ENCODE measurements around the gene ZNF385B. TPM values are rescaled to one million over a fixed set of nuclear protein-coding genes. Genes with fewer than 3 reads are reported as not detected.

The ZNF385B gene
- total and polyA plus RNA-seq, 9 of the 15 experiments (the other 6 are each of a cell fraction or from before 2014, with no cell fraction given), result 0.50 TPM; not detected in 8

DNA sequence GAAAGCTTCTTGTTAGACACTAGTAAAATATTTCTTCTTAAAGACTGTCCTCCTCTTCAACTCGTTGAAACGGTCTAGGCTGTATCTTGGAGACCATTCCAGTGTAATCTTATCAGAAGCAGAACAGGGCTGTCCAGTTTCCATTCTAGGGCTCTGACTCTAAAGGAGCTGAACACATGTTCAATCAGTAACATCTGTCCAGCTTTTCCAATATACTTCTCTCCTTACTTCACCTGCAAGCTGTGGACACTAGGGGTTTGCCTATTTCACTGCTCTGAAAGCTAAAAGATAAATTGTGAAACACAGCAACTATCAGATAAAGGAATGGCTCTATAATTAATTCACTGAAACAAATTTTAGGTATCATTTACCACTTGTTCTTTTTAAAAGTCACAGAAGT lies 73.8 kb downstream of the ZNF385B start (continued):
- no peak for TF ChIP-seq ZBTB26 (CRISPR knock-in tag; IDR thresholded peaks at IDR 0.05)
- 0 out of 2 replicates have a peak, but pooled peaks have one; percentile 47 for TF ChIP-seq MTA1 (IDR thresholded peaks at IDR 0.05; ENCODE audit: borderline replicate concordance)
- TF ChIP-seq COPS2 (conservative IDR thresholded peaks at IDR 0.05), result no peak
- TF ChIP-seq NKRF (IDR thresholded peaks at IDR 0.05; ENCODE audit: borderline replicate concordance), result no peak
- TF ChIP-seq, protein P1, sequence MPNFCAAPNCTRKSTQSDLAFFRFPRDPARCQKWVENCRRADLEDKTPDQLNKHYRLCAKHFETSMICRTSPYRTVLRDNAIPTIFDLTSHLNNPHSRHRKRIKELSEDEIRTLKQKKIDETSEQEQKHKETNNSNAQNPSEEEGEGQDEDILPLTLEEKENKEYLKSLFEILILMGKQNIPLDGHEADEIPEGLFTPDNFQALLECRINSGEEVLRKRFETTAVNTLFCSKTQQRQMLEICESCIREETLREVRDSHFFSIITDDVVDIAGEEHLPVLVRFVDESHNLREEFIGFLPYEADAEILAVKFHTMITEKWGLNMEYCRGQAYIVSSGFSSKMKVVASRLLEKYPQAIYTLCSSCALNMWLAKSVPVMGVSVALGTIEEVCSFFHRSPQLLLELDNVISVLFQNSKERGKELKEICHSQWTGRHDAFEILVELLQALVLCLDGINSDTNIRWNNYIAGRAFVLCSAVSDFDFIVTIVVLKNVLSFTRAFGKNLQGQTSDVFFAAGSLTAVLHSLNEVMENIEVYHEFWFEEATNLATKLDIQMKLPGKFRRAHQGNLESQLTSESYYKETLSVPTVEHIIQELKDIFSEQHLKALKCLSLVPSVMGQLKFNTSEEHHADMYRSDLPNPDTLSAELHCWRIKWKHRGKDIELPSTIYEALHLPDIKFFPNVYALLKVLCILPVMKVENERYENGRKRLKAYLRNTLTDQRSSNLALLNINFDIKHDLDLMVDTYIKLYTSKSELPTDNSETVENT (CRISPR knock-in tag; IDR thresholded peaks at IDR 0.05), result no peak
- TF ChIP-seq GABPA (tag; conservative IDR thresholded peaks at IDR 0.05; ENCODE audit: low read depth), result no peak
- peak; percentile 94 for TF ChIP-seq TAL1 (IDR thresholded peaks at IDR 0.05)
- TF ChIP-seq ZNF121 (CRISPR knock-in tag; conservative IDR thresholded peaks at IDR 0.05), result no peak
- TF ChIP-seq BCLAF1 (IDR thresholded peaks at IDR 0.05; ENCODE audit: borderline replicate concordance in 1 of 2, control insufficient read depth in 1 of 2, low read depth in 2 of 2, low read length in 1 of 2), result no peak
- TF ChIP-seq TEAD4 (IDR thresholded peaks at IDR 0.05; ENCODE audit: low read length), result peak; percentile 96
- TF ChIP-seq TEAD4 (CRISPR knock-in tag; IDR thresholded peaks at IDR 0.05; ENCODE audit: borderline replicate concordance), result no peak
- TF ChIP-seq HIVEP1 (CRISPR knock-in tag; IDR thresholded peaks at IDR 0.05), result no peak
- no peak for TF ChIP-seq ZFPM2 (CRISPR knock-in tag; IDR thresholded peaks at IDR 0.05)
- TF ChIP-seq ZNF76 (CRISPR knock-in tag; IDR thresholded peaks at IDR 0.05; ENCODE audit: borderline replicate concordance), result no peak
- no peak for TF ChIP-seq PTTG1 (tag; IDR thresholded peaks at IDR 0.05; ENCODE audit: low read depth)
- no peak for TF ChIP-seq RAD21 (CRISPR knock-in tag; conservative IDR thresholded peaks at IDR 0.05 in 1 of 2, IDR thresholded peaks at IDR 0.05 in 1 of 2)
- TF ChIP-seq MAFF (IDR thresholded peaks at IDR 0.05; ENCODE audit: low read length), result no peak
- no peak for TF ChIP-seq SMARCB1 (IDR thresholded peaks at IDR 0.05; ENCODE audit: insufficient read length, low read depth)
- TF ChIP-seq MED1 (CRISPR knock-in tag; IDR thresholded peaks at IDR 0.05; ENCODE audit: borderline replicate concordance), result no peak
- 0 out of 2 replicates have a peak, but pooled peaks have one; percentile 2 for TF ChIP-seq EP400 (IDR thresholded peaks at IDR 0.05)
- peak; percentile 69 for TF ChIP-seq TCF3 (CRISPR knock-in tag; IDR thresholded peaks at IDR 0.05)
